Peyer's patch (tissue), 4 donors: ENCODE results near the gene SPATA9. TPM values are rescaled to one million over a fixed set of nuclear protein-coding genes. Genes with fewer than 3 reads are reported as not detected.

Experiments used
- DNase-seq, 3 donors: peaks; one replicate each; pipeline ENCODE4 v3.0.0-alpha.2; 2017 to 2019
- H3K27ac ChIP-seq, 4 donors: fragments of 200-600 bp; sonication (generic); one replicate each; pipeline ENCODE4 v1.5.1; 2016 to 2019
- H3K27me3 ChIP-seq, 2 donors: fragments of 200-600 bp; sonication (generic); one replicate each; pipeline ENCODE4 v1.5.1; 2019
- H3K36me3 ChIP-seq, 3 donors: fragments of 200-600 bp; sonication (generic); one replicate each; pipeline ENCODE4 v1.5.1; 2016 to 2019
- H3K4me1 ChIP-seq, 4 donors: fragments of 200-600 bp; sonication (generic); one replicate each; pipeline ENCODE4 v1.5.1; 2016 to 2019
- H3K4me3 ChIP-seq, 4 donors: fragments of 200-600 bp; sonication (generic); 1 replicate in 3 of 4; 2 replicates in 1 of 4; pipeline ENCODE4 v1.5.1; 2016 to 2019; ENCODE audit warnings: mild to moderate bottlenecking in 1 of 4
- H3K9me3 ChIP-seq, 4 donors: fragments of 200-600 bp; sonication (generic); one replicate each; pipeline ENCODE4 v1.5.1; 2016 to 2019; ENCODE audit warnings: mild to moderate bottlenecking in 1 of 4
- POLR2A ChIP-seq, 2 donors: fragments of 450-650 bp; IDR thresholded peaks; one replicate each; pipeline ENCODE4 v1.5.1; 2017; ENCODE audit warnings: antibody characterized with exemption in 2 of 2, mild to moderate bottlenecking in 2 of 2, moderate library complexity in 2 of 2
- total RNA-seq, 4 donors: library from RNA; depleted of rRNA; stranded (reverse); fragments of >200 nt; gene quantifications; one replicate each; pipeline ENCODE4 v1.1.0, GENCODE V29; 2016
- TF ChIP-seq, protein P1 (sequence below), 6 experiments: fragments of 450-650 bp in 4 of 6; fragments of 200-600 bp in 2 of 6; sonication (generic) in 1 of 6; IDR thresholded peaks; one replicate each; pipeline ENCODE4 v1.5.1; 2017 to 2019; ENCODE audit warnings: antibody characterized with exemption in 6 of 6, mild to moderate bottlenecking in 3 of 6, moderate library complexity in 1 of 6

Gene SPATA9
- total RNA-seq, 4 donors from 2014 or later, result not detected

DNA sequence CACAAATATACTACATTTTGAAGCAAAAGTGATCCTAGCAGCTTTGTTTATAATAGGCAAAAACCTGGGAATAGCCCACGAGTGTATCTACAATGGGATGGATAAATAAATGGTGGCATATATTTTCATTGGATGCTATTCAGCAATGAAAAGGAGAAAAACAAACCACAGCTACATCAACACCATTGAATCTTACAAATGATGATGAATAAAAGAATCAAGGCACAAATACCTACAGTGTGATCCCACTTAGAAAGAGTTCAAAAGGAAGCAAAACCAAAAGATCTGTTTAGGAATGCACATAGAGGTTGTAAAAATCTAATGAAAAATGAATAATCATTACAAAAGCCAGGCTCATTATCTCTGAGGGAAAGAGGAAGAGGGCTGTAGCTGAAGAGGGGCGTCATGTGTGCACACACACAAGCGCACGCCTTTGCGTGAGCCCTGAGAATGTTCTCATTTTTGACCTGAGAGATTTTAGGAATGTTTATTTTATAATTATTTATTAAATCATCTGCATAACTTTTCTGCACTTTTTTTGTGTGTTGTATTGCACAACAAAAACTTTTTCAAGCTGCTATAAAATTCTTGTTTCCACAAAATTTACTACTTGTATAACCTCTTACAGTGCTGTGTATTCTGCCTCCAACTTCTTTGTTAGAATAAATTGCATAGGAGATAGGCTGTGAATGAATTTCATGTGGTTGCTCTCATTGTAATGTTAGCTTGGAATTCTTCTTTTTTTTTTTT, 42.5 kb upstream of the SPATA9 start:
- no peaks in the 10 kb centered on the region for H3K36me3 ChIP-seq
- no peak for DNase-seq
- H3K4me1 ChIP-seq, result peaks cover 0 to 23% (median 0%) of the 10 kb centered on the region in 4 donors
- H3K4me3 ChIP-seq, result no peak overlapping the region
- no peaks in the 10 kb centered on the region for H3K9me3 ChIP-seq
- no peaks in the 10 kb centered on the region for H3K27me3 ChIP-seq
- TF ChIP-seq POLR2A (IDR thresholded peaks at IDR 0.05), result no peak
- TF ChIP-seq, protein P1, sequence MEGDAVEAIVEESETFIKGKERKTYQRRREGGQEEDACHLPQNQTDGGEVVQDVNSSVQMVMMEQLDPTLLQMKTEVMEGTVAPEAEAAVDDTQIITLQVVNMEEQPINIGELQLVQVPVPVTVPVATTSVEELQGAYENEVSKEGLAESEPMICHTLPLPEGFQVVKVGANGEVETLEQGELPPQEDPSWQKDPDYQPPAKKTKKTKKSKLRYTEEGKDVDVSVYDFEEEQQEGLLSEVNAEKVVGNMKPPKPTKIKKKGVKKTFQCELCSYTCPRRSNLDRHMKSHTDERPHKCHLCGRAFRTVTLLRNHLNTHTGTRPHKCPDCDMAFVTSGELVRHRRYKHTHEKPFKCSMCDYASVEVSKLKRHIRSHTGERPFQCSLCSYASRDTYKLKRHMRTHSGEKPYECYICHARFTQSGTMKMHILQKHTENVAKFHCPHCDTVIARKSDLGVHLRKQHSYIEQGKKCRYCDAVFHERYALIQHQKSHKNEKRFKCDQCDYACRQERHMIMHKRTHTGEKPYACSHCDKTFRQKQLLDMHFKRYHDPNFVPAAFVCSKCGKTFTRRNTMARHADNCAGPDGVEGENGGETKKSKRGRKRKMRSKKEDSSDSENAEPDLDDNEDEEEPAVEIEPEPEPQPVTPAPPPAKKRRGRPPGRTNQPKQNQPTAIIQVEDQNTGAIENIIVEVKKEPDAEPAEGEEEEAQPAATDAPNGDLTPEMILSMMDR (IDR thresholded peaks at IDR 0.05), result no peak
- H3K27ac ChIP-seq, result peak overlapping the region in 1 of 4 donors; percentile 21

DNA sequence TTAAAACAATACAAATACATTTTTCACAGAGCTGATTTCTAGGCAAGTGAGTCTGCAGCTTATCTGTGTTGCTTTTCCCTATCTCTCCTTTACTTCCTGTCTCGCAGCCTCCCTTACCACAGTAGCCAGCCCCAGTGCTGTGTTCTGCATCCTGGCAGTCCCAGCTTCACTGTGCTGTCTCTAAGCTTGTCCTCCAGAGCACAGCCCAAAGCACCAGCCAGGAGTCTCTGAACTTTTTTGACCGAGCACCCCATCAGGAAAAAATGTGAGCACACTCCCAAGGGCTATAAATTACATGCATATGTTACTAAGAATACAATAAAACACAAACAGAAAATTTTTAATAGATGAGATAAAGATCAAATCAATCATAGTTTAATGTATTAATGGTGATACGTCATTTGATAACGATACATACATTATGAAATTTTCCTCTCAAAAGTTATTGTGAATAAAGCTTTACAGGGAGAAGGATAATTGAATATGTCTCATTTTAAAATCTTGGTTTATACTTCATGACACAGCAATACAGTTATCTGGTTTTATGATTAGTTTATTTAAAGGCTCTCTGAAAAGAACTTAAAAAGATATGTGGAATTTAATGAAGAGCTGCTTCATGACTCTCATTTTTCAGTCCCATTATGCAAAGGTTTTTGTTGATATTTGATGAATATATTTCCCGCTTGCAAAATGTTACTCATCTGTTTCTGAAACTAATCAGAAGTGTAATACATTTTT, 41.0 kb upstream of the SPATA9 start:
- Histone ChIP-seq H3K4me3 (no peak overlapping the region), H3K4me1 (peaks cover 0 to 24% (median 0%) of the 10 kb centered on the region in 4 donors), H3K36me3 (no peaks in the 10 kb centered on the region), H3K27me3 (no peaks in the 10 kb centered on the region), H3K27ac (no peak overlapping the region), H3K9me3 (no peaks in the 10 kb centered on the region)
- TF ChIP-seq, protein P1 (IDR thresholded peaks at IDR 0.05), result no peak
- TF ChIP-seq POLR2A (IDR thresholded peaks at IDR 0.05), result no peak
- no peak for DNase-seq

DNA sequence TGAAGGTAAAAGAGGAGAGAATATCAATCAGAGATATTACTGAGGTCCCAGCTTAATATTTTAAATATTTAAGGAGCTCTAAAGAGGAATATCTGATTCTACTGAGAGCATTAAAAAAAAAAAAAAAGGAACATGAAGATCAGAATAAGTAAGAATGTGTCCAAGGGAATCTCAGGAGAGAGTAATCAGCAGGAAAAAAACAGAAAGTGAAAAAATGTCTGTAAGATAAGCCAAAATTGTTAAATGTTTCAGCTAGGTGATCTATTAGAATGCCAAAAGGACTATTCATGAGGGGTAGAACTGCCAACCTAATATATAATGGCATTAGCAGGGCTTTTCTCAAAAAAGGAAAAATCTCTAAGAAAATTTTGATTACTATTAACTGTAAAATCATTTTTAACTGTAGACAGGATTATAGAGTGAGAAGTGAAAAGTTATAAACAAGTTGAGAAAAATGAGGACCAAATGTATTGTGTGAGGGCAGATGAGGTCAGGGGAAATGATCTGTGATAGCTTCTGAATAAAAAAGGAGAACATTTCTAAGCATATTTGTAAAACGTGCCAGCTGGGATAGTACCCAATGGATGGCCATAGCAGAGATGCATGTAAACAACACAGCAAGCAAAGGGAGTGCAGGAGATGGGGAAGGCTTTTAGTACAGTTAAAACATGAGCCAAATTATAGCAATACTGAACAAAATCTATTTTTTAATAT, 38.9 kb upstream of the SPATA9 start:
- no peak overlapping the region for H3K27ac ChIP-seq

DNA sequence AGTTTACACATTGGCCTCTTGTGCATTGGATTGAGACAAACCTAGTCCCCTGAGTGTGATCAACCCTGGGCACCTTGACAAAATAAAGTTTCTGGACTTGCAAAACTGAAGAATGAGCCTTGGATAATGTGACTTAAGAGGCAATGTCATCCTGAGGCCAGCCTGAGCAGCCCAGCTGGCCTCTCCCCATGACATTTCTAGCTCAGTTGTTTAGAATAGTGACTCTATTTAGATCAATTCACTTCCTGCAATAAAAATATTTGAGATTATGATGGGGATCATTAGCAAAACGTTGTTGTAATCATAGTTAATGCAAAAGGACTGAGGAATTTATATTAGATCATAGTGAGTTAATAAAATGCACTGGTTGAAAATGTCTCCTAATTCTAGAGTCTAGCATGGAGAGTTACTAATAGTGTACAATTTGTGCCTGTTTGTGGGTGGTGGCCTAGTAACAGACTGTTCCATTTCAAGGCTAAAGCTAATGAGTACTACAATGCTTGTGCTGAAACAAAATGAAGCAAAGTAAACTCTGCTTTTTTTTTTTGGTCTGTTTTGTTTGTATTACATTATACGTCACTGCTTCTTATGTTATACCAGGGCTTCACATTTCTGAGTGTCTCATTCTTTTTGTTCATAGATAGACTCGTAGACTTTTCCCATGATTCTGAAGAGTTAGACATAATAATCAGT, 37.4 kb upstream of the SPATA9 start:
- Histone ChIP-seq H3K36me3 (no peaks in the 10 kb centered on the region), H3K4me1 (peaks cover 0 to 12% (median 3%) of the 10 kb centered on the region in 4 donors), H3K27ac (peak overlapping the region in 2 of 4 donors; percentile 45 to 64), H3K27me3 (no peaks in the 10 kb centered on the region), H3K9me3 (no peaks in the 10 kb centered on the region), H3K4me3 (no peak overlapping the region)
- DNase-seq, result no peak
- TF ChIP-seq, protein P1 (IDR thresholded peaks at IDR 0.05), result no peak
- TF ChIP-seq POLR2A (IDR thresholded peaks at IDR 0.05), result no peak

More for the DNA sequence above, 38.9 kb upstream of the SPATA9 start:
- Histone ChIP-seq H3K27me3 (no peaks in the 10 kb centered on the region), H3K4me1 (peaks cover 0 to 15% (median 3%) of the 10 kb centered on the region in 4 donors), H3K4me3 (no peak overlapping the region), H3K9me3 (no peaks in the 10 kb centered on the region), H3K36me3 (no peaks in the 10 kb centered on the region)
- TF ChIP-seq, protein P1 (IDR thresholded peaks at IDR 0.05), result no peak
- TF ChIP-seq POLR2A (IDR thresholded peaks at IDR 0.05), result no peak
- no peak for DNase-seq

DNA sequence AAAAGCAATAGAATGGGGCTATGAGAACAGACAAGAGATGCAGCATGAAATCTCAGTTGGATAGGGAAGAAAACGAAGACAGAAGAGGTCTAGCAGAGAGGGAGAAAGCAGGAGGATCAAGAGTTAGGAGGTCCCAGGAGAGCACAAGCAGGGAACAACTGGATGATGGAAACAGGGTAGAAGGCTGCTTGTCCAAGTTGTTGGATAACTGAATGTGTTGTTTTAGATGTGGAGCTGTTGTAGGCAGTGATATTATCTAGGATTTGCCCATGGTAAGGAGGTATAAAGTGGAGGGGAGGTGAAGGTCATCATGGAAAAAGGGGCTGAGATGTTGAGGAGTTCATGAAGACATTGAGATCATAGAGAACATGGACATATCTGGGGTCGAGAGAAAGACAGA, 35.9 kb upstream of the SPATA9 start:
- Histone ChIP-seq H3K27ac (no peak overlapping the region), H3K9me3 (no peaks in the 10 kb centered on the region), H3K27me3 (no peaks in the 10 kb centered on the region), H3K36me3 (no peaks in the 10 kb centered on the region), H3K4me3 (no peak overlapping the region), H3K4me1 (peaks cover 0 to 12% (median 3%) of the 10 kb centered on the region in 4 donors)
- no peak for DNase-seq
- TF ChIP-seq POLR2A (IDR thresholded peaks at IDR 0.05), result no peak
- TF ChIP-seq, protein P1 (IDR thresholded peaks at IDR 0.05), result no peak
